Bone marrow (tissue), 2 donors: ENCODE results near the gene FKBP2.

Experiments used
- DNase-seq, 2 donors: peaks; one replicate each; lab custom pipeline; 2025; lab: John Stamatoyannopoulos, UW

The FKBP2 gene

DNA sequence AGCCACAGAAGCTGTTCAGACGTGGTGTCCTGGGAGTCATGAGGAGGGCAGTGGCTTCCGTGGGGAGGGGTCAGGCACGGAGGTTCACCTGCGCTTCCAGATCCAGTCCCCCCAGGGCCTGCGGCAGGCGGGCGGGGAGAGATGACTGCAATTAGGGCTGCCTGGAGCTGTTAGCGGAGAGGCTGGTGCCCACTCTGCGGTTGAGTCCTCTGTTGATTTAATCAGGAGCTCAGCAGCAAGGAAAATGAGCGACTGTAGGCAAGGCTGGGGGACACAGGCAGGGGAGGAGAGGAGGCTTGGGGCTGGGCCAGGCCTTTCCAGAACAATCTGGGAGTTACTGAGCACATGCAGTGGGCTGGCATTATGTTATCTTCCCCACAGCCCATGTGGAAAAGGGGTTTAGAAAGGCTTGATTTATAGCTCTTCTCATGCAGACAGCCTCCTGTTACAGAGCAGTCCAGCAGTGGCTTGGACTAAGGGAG, 23.5 kb downstream of the FKBP2 start:
- DNase-seq, result no peak

DNA sequence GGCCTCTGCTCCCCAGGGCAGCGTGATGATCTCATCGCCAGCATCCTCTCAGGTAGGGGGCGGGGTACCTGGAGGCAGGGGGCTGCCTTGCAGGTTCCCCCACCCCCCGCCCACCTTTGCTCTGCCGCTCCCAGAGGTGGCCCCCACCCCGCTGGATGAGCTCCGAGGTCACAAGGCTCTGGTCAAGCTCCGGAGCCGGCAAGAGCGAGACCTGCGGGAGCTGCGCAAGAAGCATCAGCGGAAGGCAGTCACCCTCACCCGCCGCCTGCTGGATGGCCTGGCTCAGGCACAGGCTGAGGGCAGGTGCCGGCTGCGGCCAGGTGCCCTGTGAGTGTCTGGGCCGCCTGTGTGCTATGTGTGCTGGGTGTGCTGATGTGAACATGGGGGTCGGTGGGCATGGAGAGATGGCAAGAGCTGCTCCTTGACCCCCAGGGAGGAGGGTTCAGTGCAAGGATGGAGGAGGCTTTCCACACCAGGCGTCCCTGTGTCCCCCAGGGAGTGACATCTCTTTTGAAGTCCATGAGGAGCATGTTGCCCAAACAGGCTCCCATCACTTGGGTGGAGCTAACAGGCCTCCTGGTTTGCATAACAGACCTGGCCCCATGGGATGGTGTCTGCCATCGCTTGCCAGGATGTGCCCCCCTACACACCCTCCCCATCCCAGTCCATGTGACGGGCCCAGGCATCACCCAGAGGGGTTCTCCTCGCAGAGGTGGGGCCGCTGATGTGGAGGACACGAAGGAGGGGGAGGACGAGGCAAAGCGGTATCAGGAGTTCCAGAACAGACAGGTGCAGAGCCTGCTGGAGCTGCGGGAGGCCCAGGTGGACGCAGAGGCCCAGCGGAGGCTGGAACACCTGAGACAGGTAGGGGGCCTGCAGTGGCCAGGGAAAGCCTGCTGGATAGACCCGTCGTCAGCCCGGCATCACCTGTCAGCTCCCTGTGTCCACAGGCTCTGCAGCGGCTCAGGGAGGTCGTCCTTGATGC, 24.6 kb downstream of the FKBP2 start:
- no peak for DNase-seq

- DNase-seq, result no peak
These were observed 25.4 kb downstream of the FKBP2 start for GRCh38 chr11:64266339-64266738.

- DNase-seq, result no peak
These were observed 26.5 kb downstream of the FKBP2 start for GRCh38 chr11:64267207-64267945.

GRCh38 chr11:64268025-64268892, 27.4 kb downstream of the FKBP2 start:
- no peak for DNase-seq

GRCh38 chr11:64268893-64269539, 28.1 kb downstream of the FKBP2 start:
- DNase-seq, result peak in 1 of 2 donors; percentile 79

DNA sequence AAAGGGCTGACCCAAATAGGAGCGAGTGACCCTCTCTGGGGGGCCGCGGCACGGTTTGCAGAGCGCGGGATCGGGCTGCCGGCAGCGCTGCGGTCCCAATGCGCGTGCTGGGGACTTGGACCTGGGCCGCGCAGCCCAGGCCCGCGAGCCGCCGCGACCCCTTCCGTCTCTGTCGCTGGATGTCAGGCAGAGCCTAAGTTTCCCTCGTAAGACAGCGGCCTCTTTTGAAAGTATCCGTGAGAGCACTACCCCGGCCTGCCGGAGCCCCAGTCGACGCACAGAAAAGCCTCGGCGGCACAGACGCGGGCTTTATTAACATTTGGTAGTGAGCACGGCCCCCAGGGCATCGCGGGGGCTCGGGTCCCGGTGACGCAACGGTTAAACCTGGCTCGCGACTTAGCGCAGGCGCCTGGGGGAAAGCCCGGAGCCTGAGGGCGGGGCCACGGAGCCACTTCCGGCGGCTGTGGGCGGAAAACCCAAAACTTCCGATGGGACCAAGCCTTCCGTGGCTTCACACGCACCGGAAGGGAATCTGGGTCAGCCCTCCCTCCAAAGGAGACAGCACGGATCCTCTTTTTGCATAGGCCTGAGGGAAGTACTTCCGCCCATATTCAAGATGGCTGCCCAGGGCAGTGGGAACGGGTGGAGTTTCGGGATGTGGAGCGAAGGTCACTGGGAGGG, 28.8 kb downstream of the FKBP2 start:
- DNase-seq, result peak; percentile 95 to 97

DNA sequence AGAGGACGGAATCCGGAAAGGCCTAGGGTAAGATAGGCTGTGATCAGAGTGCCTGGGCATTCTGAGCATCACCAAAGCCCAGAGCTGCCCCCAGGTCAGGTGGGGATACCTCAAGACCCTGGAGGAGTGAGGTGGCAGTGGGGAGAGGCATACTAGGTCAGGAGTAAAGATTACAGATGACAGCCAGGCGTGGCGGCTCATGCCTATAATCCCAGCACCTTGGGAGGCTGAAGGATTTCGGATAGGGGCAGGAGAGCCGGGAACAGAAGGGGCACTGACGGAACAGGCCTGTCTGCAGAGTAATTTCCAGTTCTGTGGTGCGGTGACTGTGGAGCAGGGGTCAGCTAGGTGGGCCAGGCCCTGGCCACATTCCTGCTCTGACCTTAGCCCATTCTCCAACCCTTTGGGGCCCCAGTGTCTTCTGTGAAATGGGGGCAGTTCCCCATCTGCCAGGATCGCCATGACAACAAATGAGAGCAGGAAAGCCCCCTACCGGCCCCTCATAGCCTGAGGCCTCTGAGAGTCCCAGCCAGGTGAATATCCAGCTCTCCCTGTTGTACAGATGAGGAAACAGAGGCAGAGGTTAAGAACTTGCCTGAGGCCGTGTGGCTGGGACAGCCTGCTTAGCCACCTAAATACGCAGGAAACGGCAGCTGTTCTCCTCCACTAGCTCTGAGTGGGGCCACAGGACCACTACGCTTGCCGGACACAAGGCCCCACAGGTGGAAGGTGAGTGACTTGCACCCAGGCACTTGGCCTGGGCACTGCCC, 34.3 kb downstream of the FKBP2 start:
- no peak for DNase-seq

DNA sequence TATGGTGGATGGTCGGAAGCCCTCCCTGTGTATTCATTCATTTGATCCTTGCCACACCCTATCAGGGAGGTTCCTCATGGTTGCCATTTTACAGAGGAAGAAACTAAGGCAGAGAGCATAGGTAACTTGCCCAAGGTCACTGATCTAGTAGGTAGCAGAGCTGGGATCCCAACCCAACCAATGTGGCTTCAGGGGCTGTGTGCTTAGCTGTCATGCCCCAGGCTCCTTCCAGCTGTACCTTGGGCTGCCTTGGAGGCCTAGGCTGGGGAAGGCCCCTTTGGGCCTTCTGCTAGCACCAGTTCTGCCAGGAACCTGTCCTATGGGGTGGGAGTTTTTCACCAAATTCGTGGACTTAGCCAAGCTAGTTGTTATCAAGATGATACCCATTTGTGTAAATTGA, 34.9 kb downstream of the FKBP2 start:
- no peak for DNase-seq

DNA sequence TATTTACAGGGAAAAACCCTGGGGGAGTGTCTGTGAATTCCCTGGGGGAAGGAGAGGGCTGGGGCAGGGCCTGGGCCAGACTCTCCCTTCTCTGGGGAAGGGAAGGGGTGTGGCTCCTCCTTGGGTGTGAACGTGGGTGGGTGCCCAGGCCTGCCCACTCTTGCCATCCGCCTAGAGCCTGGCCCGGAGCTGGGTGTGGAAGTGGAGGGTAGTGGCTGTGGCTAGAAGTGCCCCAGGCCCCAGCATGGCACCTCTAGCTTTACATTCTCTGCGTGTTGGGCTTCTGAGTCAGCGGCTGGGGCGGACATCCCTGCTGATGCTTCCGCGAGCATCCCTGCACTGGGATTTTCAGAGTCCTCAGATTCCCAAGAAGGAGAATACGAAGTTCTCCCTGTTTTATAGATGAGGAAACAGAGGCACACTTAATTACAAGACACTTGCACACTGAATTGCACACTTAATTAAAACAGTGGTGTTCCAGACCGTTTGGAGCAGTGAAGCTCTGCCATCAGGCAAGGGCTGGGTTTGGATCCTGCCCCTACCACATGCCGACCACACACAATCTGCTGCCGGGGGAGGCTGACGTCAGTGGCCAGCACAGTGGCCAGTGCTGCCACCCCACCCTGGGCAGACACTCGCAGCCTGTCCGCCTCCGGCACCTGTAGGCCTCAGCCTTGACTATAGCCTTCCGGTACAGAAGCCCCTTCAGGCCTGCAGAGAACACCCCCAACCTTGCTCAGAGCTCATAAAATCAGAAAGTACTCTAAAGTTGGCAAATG, 35.9 kb downstream of the FKBP2 start:
- no peak for DNase-seq

GRCh38 chr11:64278576-64279190, 37.8 kb downstream of the FKBP2 start:
- no peak for DNase-seq

- no peak for DNase-seq
These were observed 41.3 kb downstream of the FKBP2 start for GRCh38 chr11:64281957-64282770.

DNA sequence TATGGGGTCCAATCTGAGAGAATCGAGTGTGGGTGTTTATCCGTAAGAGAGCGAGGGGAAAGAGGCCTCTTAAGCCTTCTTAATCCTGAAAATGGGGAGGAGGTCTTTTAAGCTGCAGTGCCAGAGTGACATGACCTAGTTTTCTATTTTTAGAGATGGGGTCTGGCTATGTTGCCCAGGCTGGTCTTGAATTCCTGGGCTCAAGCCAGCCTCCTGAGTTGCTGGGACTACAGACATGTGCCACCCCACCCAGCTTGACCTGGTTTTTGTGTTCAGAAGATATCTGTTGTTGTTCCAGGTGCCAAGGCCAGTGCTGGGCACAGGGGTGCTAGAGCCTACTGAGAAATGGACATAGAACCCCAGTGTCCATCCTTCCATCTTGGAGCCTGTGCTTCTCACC, 42.2 kb downstream of the FKBP2 start:
- DNase-seq, result no peak

- peak; percentile 78 to 83 for DNase-seq
These were observed 43.4 kb downstream of the FKBP2 start, which contains the start of gene BAD for GRCh38 chr11:64284048-64284961. BAD (minus strand) TSS chr11:64284665; CDS start chr11:64284368, 297 bp downstream.

DNA sequence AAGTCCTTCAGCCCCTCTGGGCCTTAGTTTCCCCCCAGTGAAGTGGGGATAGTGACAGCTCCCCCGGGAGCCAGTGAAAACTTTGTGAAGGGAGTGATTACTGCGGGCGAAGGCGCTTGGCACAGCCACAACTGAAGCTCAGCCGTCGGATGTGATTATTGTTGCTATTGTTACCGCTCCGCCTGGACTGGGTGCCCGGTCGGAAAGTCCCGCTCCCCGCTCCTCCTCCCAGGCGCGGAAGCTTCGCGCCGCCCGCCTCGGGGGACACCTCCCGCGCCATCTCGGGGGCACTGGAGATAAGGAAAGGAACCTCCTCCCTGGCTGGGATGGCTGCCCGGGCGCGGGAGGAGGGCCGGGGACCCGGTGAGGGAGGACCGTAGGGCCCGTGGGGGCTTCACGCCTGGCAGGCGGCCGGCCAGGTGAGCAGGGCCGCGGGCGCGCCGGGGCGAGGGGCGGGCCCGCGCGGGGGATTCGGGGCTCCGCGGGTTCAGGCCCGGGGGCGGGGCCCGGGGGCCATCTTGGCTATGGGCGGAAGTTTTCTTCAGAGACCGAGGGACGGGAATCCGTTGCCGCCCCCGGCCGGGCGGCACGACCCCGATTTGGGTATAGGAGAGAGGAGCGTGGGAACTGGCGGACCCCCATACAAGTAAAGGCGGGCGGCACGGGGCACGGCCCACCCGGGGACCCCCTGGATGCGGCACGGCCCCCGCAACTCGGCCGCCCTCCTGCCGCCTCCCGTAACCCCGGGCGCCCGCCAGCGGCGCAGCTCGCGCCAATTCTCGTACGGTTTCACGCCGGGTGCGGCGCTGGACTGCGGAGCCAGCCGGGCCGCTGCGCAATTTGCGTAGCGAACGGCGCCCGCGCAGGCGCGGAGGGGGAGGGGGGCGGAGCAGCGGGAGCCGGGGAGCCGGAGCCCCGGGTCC, 44.3 kb downstream of the FKBP2 start, which contains the start of gene GPR137:
Gene GPR137 (plus strand): TSS at position 887 of the 923 bp plus-strand sequence. CDS start 677 bp downstream, outside the sequence.
- DNase-seq, result peak; percentile 54 to 98
